Smooth muscle cell (in vitro differentiated cells): ENCODE results near the gene ADAMTS2. TPM values are rescaled to one million over a fixed set of nuclear protein-coding genes. Genes with fewer than 3 reads are reported as not detected.

Experiments used
- DNase-seq: peaks from one replicate; lab custom pipeline; 2025; ENCODE audit not compliant: unreplicated experiment; lab: John Stamatoyannopoulos, UW
- H2AFZ ChIP-seq: fragments of 200-600 bp; sonication (generic); 2 replicates; pipeline ENCODE4 v1.6.0; 2016; ENCODE audit warnings: antibody characterized with exemption, low read depth, mild to moderate bottlenecking
- H3F3A ChIP-seq: fragments of 200-600 bp; sonication (generic); 2 replicates; pipeline ENCODE4 v1.6.0; 2017; ENCODE audit warnings: antibody characterized with exemption, low read depth
- H3K27ac ChIP-seq: fragments of 200-600 bp; sonication (generic); 2 replicates; pipeline ENCODE4 v1.5.1; 2016; ENCODE audit warnings: low read depth, mild to moderate bottlenecking
- H3K27me3 ChIP-seq: fragments of 200-600 bp; sonication (generic); 2 replicates; pipeline ENCODE4 v1.6.1; 2016; ENCODE audit warnings: low read depth, mild to moderate bottlenecking
- H3K36me3 ChIP-seq: fragments of 200-600 bp; sonication (generic); 2 replicates; pipeline ENCODE4 v1.5.1; 2016; ENCODE audit warnings: low read depth
- H3K4me1 ChIP-seq: fragments of 200-600 bp; sonication (generic); 2 replicates; pipeline ENCODE4 v1.5.1; 2016; ENCODE audit warnings: low read depth
- H3K4me2 ChIP-seq: fragments of 200-600 bp; sonication (generic); 2 replicates; pipeline ENCODE4 v1.6.0; 2016; ENCODE audit warnings: mild to moderate bottlenecking
- H3K4me3 ChIP-seq: fragments of 200-600 bp; sonication (generic); 2 replicates; pipeline ENCODE4 v1.5.1; 2016; ENCODE audit warnings: mild to moderate bottlenecking
- H3K79me2 ChIP-seq: fragments of 200-600 bp; sonication (generic); 2 replicates; pipeline ENCODE4 v1.6.0; 2016; ENCODE audit warnings: low read depth, mild to moderate bottlenecking
- H3K9ac ChIP-seq: fragments of 200-600 bp; sonication (generic); 2 replicates; pipeline ENCODE4 v1.6.0; 2016; ENCODE audit warnings: low read depth
- H3K9me3 ChIP-seq: fragments of 200-600 bp; sonication (generic); replicated peaks from 2 replicates; pipeline ENCODE4 v1.5.1; 2016; ENCODE audit warnings: low read depth
- H4K20me1 ChIP-seq: fragments of 200-600 bp; sonication (generic); 2 replicates; pipeline ENCODE4 v1.6.0; 2016; ENCODE audit warnings: low read depth
- CTCF ChIP-seq: fragments of 200-600 bp; sonication (generic); IDR thresholded peaks from 2 replicates; pipeline ENCODE4 v1.5.1; 2017; ENCODE audit warnings: borderline replicate concordance, mild to moderate bottlenecking, antibody characterized with exemption; ENCODE audit not compliant: insufficient read depth, poor library complexity, severe bottlenecking
- WGBS: methylation state at CpG from one replicate; pipeline ENCODE4 v1.1.7; 2016; ENCODE audit warnings: low lambda C conversion rate; 5-methylcytosine and 5-hydroxymethylcytosine counted together
- polyA plus RNA-seq: library from polyadenylated mRNA; unstranded; fragments of >200 nt; fragmentation: Nextera tagmentation; extraction: Ambion mirVana; gene quantifications from 2 replicates; pipeline ENCODE4 v1.2.1, GENCODE V29; 2016
- total RNA-seq: library from RNA; depleted of rRNA; stranded (reverse); fragments of >200 nt; gene quantifications from 2 replicates; pipeline ENCODE4 v1.2.3, GENCODE V29; 2014

ADAMTS2 gene
- total and polyA plus RNA-seq, 2 experiments from 2014 or later, result 22.8 to 37.5 TPM

- no peaks in the 10 kb centered on the region for H3K79me2 ChIP-seq
- no peak overlapping the region for H3K4me2 ChIP-seq
- no peak overlapping the region for H3K27ac ChIP-seq
- no peaks in the 10 kb centered on the region for H3K9me3 ChIP-seq
- no peaks in the 10 kb centered on the region for H3K36me3 ChIP-seq
- TF ChIP-seq CTCF, result no peak
- DNase-seq, result no peak
- no peak overlapping the region for H3K9ac ChIP-seq
- no peaks in the 10 kb centered on the region for H4K20me1 ChIP-seq
- H3F3A ChIP-seq, result no peaks in the 10 kb centered on the region
- no peaks in the 10 kb centered on the region for H3K4me1 ChIP-seq
- no peak overlapping the region for H2AFZ ChIP-seq
- no peak overlapping the region for H3K4me3 ChIP-seq
- WGBS, result 85% methylated on average over 9 of the region's 9 CpGs
- H3K27me3 ChIP-seq, result no peaks in the 10 kb centered on the region
Measured at GRCh38 chr5:179187229-179187678, 158.0 kb downstream of the ADAMTS2 start.

GRCh38 chr5:179186801-179187200, 158.5 kb downstream of the ADAMTS2 start:
- Histone ChIP-seq H4K20me1 (no peaks in the 10 kb centered on the region), H3K36me3 (no peaks in the 10 kb centered on the region), H3K4me2 (no peak overlapping the region), H3K9ac (no peak overlapping the region), H3K9me3 (no peaks in the 10 kb centered on the region), H3K79me2 (no peaks in the 10 kb centered on the region), H3K4me3 (no peak overlapping the region), H3F3A (no peaks in the 10 kb centered on the region), H2AFZ (no peak overlapping the region), H3K27me3 (no peaks in the 10 kb centered on the region), H3K27ac (no peak overlapping the region), H3K4me1 (no peaks in the 10 kb centered on the region)
- WGBS, result 94% methylated on average over 7 of the region's 12 CpGs
- no peak for DNase-seq
- no peak for TF ChIP-seq CTCF

GRCh38 chr5:179185941-179186411, 159.3 kb downstream of the ADAMTS2 start:
- DNase-seq, result no peak
- Histone ChIP-seq H3K9me3 (no peaks in the 10 kb centered on the region), H3K4me2 (no peak overlapping the region), H2AFZ (no peak overlapping the region), H3F3A (no peaks in the 10 kb centered on the region), H3K9ac (no peak overlapping the region), H3K27me3 (no peaks in the 10 kb centered on the region), H3K4me3 (no peak overlapping the region), H4K20me1 (no peaks in the 10 kb centered on the region), H3K27ac (no peak overlapping the region), H3K4me1 (no peaks in the 10 kb centered on the region), H3K36me3 (no peaks in the 10 kb centered on the region), H3K79me2 (no peaks in the 10 kb centered on the region)
- TF ChIP-seq CTCF, result no peak
- 90% methylated on average over 8 of the region's 8 CpGs for WGBS

- H3K9me3 ChIP-seq, result no peaks in the 10 kb centered on the region
Measured at GRCh38 chr5:179185256-179185940, 159.9 kb downstream of the ADAMTS2 start.

More at GRCh38 chr5:179185256-179185940, 159.9 kb downstream of the ADAMTS2 start:
- WGBS, result 89% methylated on average over 13 of the region's 16 CpGs
- no peaks in the 10 kb centered on the region for H3K36me3 ChIP-seq
- H3K4me3 ChIP-seq, result no peak overlapping the region
- no peak for TF ChIP-seq CTCF
- H3K27me3 ChIP-seq, result no peaks in the 10 kb centered on the region
- H3F3A ChIP-seq, result no peaks in the 10 kb centered on the region
- no peak overlapping the region for H3K4me2 ChIP-seq
- no peaks in the 10 kb centered on the region for H4K20me1 ChIP-seq
- no peak for DNase-seq
- H3K4me1 ChIP-seq, result no peaks in the 10 kb centered on the region
- no peak overlapping the region for H3K27ac ChIP-seq
- H3K79me2 ChIP-seq, result no peaks in the 10 kb centered on the region
- H3K9ac ChIP-seq, result no peak overlapping the region
- no peak overlapping the region for H2AFZ ChIP-seq
